NT2/D1 (cell line): ENCODE results near the gene NLRC5.

Experiments used
- SUZ12 ChIP-seq: IDR thresholded peaks from 2 replicates; pipeline ENCODE4 v1.6.1; 2011; ENCODE audit not compliant: insufficient read length, insufficient read depth; ENCODE audit errors: extremely low read depth
- YY1 ChIP-seq: IDR thresholded peaks from 2 replicates; pipeline ENCODE4 v1.6.1; 2011; ENCODE audit not compliant: insufficient read length, insufficient read depth
- ZNF274 ChIP-seq: IDR thresholded peaks from 2 replicates; pipeline ENCODE4 v1.6.1; 2011; ENCODE audit warnings: mild to moderate bottlenecking, low read depth, low read length

DNA sequence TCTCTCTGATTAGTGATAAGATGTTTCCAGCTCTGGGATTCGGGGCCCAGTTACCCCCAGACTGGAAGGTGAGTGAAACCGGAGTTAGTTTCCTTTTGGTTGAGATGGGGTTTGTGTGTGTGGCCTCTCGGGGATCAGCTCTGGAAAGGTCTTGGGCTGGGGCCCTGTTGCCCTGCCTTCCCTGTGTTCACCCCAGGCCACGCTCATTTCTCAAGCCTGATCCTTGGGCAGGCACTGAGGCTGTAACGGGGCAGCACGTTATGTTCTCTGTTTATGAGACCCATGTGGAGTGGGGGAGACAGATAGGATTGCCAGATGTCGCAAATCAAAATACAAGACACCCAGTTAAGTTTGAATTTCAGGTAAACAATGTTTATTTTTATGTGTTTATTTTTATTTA is 138.5 kb downstream of the NLRC5 start:
- TF ChIP-seq YY1 (no peak), ZNF274 (no peak), SUZ12 (no peak)
